ENCODE measurements around the gene MACO1.
"Not testable (repeated sequence)": the region's sequence is repeated elsewhere in the genome, so short reads cannot be mapped to it uniquely, and the experiment has no call there.

Gene MACO1

GRCh38 chr1:25487628-25488027 is 56.9 kb downstream of the MACO1 start:
- DNase-seq (ENCODE audit: low spot score) = no peak

- peak; percentile 38 for DNase-seq (ENCODE audit: low spot score)
Measured at GRCh38 chr1:25492323-25492722, 61.6 kb downstream of the MACO1 start.

DNA sequence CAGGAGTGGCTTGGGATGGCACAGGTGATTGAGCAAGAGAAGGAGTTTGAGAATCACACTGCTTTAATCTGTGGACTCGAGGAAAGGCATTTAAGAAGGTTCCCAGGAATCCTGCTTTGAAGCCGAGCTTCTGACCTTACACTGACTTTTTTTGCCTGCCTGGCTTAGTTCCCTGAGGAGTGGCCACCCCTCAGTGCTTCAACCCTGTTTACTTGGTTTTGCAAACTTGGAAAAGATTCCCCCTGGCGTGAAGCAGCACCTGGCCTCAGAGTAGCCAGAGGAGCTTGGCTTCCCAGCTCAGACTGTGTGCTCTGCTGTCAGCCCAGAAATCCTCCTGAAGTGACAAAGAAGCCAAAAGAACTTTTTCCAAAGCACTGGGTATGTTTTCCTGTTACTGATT is 64.3 kb downstream of the MACO1 start:
- DNase-seq (ENCODE audit: low spot score) = no peak

GRCh38 chr1:25500694-25501093 is 70.0 kb downstream of the MACO1 start:
- no peak for DNase-seq (ENCODE audit: low spot score)

DNA sequence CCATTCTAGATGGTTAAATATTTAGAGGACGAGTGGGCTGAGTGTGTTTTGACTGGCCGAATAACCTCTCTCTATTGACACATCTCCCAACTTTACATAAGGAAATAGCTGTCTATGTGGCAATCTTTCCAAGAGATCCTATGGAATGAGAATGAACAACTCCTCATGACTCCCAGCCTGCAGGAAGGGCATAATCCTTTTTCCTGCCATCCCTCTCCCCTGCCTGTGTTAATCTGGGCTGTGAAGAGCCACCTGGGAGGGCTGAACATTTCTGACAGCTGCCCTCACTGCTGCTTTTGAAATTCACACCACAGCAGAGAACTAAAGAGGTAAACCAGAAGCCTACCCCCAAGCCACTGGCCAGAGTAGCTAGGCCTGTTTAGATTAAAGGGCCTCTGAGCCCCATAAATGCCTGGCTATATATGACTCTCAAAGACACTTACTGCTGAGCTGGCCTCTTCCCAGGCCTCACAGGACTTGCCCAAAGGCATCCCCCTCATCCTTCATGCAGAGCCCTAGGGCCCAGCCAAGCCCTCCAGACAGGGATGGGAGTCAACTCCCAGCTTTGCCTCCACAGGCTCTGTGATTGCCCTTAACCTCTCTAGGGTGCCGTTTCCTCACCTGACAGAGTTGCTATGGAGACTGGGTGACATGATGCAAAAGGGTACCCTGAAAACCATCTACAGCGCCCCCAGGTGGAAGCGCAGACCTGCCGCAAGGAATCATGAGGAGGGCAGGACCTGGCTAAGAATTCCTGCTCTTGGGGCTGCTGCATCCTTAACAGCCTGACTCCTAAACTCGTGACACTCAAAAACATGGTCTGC is 70.8 kb downstream of the MACO1 start:
- DNase-seq (ENCODE audit: low spot score) = peak; percentile 69

GRCh38 chr1:25502957-25503356 is 72.3 kb downstream of the MACO1 start:
- no peak for DNase-seq (ENCODE audit: low spot score)

- peak; percentile 72 for DNase-seq (ENCODE audit: low spot score)
Measured at GRCh38 chr1:25503551-25504426, 73.1 kb downstream of the MACO1 start.

GRCh38 chr1:25504706-25505595 is 74.3 kb downstream of the MACO1 start:
- no peak for DNase-seq (ENCODE audit: low spot score)

GRCh38 chr1:25505656-25506385 is 75.1 kb downstream of the MACO1 start:
- DNase-seq (ENCODE audit: low spot score) = no peak

DNA sequence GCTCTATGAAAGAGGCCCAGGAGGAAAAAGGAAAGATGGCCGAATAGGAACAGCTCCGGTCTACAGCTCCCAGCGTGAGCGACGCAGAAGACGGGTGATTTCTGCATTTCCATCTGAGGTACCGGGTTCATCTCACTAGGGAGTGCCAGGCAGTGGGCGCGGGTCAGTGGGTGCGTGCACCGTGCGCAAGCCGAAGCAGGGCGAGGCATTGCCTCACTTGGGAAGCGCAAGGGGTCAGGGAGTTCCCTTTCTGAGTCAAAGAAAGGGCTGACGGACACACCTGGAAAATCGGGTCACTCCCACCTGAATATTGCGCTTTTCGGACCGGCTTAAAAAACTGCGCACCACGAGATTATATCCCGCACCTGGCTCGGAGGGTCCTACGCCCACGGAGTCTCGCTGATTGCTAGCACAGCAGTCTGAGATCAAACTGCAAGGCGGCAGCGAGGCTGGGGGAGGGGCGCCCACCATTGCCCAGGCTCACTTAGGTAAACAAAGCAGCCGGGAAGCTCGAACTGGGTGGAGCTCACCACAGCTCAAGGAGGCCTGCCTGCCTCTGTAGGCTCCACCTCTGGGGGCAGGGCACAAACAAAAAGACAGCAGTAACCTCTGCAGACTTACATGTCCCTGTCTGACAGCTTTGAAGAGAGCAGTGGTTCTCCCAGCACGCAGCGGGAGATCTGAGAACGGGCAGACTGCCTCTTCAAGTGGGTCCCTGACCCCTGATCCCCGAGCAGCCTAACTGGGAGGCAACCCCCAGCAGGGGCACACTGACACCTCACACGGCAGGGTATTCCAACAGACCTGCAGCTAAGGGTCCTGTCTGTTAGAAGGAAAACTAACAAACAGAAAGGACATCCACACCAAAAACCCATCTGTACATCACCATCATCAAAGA is 76.1 kb downstream of the MACO1 start:
- not testable (repeated sequence) for DNase-seq (ENCODE audit: low spot score)

- no peak for DNase-seq (ENCODE audit: low spot score)
Measured at GRCh38 chr1:25513666-25514065, 83.0 kb downstream of the MACO1 start.

GRCh38 chr1:25515033-25515432 is 84.3 kb downstream of the MACO1 start:
- no peak for DNase-seq (ENCODE audit: low spot score)

DNA sequence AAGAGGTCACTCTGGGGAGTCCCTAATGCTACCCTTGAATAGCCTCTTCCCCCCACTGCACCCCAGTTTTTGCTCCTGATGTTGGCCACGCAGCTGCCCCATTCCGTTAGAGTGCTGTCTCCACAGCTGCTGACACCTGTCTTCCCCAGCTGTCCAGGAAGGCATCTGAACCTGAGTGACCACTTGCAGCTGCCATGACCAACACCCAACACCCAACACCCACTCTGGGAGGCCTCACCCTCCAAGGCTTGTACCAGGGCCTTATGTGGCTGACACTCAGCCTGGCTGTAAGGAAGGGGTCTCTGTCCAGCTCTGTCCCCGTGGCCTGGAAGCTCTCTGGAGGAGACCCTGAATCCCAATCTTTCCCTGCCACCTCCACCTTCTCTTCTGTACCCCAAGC is 86.0 kb downstream of the MACO1 start:
- DNase-seq (ENCODE audit: low spot score) = no peak

GRCh38 chr1:25517476-25518394 is 87.0 kb downstream of the MACO1 start:
- DNase-seq (ENCODE audit: low spot score) = peak; percentile 69

GRCh38 chr1:25519624-25520023 is 88.9 kb downstream of the MACO1 start:
- DNase-seq (ENCODE audit: low spot score) = no peak

DNA sequence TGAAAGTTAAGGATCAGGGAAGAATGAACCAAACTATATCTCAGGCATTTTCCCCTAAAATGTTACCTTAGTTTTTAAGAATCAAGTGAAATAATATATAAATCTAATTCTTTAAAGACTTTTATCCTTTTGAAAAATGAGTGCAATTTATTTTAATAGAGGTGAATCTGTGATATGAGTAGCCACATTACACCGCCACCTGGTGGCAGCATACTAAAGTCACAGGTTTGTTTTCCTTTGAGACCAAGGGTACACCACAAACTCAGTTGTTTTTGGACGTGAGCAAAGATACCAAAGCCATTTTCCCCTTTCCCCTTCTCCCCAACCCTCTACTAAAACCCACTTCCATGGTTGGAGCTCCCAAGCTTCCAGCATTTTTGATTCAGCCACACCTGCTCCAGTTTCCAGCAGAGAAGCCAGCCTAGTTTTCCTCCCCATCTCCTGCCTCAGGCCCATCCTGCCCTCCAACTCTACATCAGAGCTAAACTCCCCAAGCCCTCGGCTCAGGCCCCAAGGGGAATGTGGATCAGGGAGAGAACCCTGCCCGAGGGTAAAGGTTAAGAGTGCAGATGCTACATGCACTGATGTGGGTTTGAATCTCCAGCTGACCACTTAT is 89.9 kb downstream of the MACO1 start:
- DNase-seq (ENCODE audit: low spot score) = peak; percentile 68

DNA sequence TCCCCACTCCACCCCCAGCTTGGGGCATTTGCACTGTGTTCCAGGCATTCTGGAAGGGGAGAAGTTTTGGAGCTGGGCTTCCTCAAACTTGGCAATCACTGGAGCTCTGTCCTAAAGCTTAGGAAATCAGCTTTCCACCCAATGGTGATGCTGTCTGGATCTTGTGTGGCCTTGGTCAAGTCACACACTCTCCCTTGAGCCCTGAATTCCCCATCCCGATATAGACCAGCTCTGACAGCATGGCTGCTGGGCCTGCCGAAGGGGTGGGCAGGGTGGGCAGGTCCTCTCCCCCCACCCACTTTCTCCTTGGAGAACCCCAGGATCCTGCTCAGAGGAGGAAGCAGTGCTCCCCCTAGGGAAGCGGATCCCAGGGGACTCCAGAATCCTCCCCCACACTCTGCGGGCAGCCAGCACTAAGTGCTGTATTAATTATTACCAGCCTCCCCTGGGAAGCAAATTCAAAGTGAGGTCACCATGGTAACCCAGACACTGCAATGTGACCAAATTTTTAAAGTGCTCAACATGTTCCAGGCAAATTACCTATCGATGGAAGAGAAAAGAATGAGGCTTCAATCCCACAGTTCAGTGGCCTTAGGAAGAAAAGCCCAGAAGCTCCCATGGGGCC is 91.4 kb downstream of the MACO1 start:
- no peak for DNase-seq (ENCODE audit: low spot score)

GRCh38 chr1:25523542-25523941 is 92.8 kb downstream of the MACO1 start:
- DNase-seq (ENCODE audit: low spot score) = peak; percentile 52

All from iPS-NIHi11 (cell line).